ENCODE results near the gene RIPK3.
"Not testable (repeated sequence)": the region's sequence is repeated elsewhere in the genome, so short reads cannot be mapped to it uniquely, and the experiment has no call there.

Gene RIPK3

GRCh38 chr14:24361326-24361725, 21.5 kb upstream of the RIPK3 start:
- no peak overlapping the region for H3K4me3 ChIP-seq (ENCODE audit: low read depth, low read length)
- H3K79me2 ChIP-seq (ENCODE audit: control insufficient read depth, insufficient read depth, low read length, unreplicated experiment) = no peaks in the 10 kb centered on the region
- no peak overlapping the region for H2AFZ ChIP-seq (ENCODE audit: low read length, unreplicated experiment)
- no peak overlapping the region for H3K27ac ChIP-seq (ENCODE audit: low read depth, low read length)
- H3K27me3 ChIP-seq (ENCODE audit: insufficient read depth, low read length) = no peaks in the 10 kb centered on the region
- no peaks in the 10 kb centered on the region for H3K36me3 ChIP-seq (ENCODE audit: insufficient read depth, low read length)
- peaks cover 11% of the 10 kb centered on the region for H3K4me1 ChIP-seq (ENCODE audit: control insufficient read depth, insufficient read depth, low read length, unreplicated experiment)

- no peaks in the 10 kb centered on the region for H3K36me3 ChIP-seq (ENCODE audit: insufficient read depth, low read length)
- no peak overlapping the region for H2AFZ ChIP-seq (ENCODE audit: low read length, unreplicated experiment)
- H3K4me3 ChIP-seq (ENCODE audit: low read depth, low read length) = no peak overlapping the region
- no peak overlapping the region for H3K27ac ChIP-seq (ENCODE audit: low read depth, low read length)
- no peaks in the 10 kb centered on the region for H3K79me2 ChIP-seq (ENCODE audit: control insufficient read depth, insufficient read depth, low read length, unreplicated experiment)
- H3K4me1 ChIP-seq (ENCODE audit: control insufficient read depth, insufficient read depth, low read length, unreplicated experiment) = peaks cover 6% of the 10 kb centered on the region
- no peaks in the 10 kb centered on the region for H3K27me3 ChIP-seq (ENCODE audit: insufficient read depth, low read length)
These were observed 20.5 kb upstream of the RIPK3 start for GRCh38 chr14:24360281-24360680.

GRCh38 chr14:24356208-24356607, 16.4 kb upstream of the RIPK3 start:
- Histone ChIP-seq H3K79me2 (ENCODE audit: control insufficient read depth, insufficient read depth, low read length, unreplicated experiment) (no peaks in the 10 kb centered on the region), H3K36me3 (ENCODE audit: insufficient read depth, low read length) (no peaks in the 10 kb centered on the region), H3K27ac (ENCODE audit: low read depth, low read length) (no peak overlapping the region), H3K4me1 (ENCODE audit: control insufficient read depth, insufficient read depth, low read length, unreplicated experiment) (peaks cover 11% of the 10 kb centered on the region), H3K4me3 (ENCODE audit: low read depth, low read length) (no peak overlapping the region), H2AFZ (ENCODE audit: low read length, unreplicated experiment) (no peak overlapping the region), H3K27me3 (ENCODE audit: insufficient read depth, low read length) (no peaks in the 10 kb centered on the region)

- H2AFZ ChIP-seq (ENCODE audit: low read length, unreplicated experiment) = no peak overlapping the region
- H3K27ac ChIP-seq (ENCODE audit: low read depth, low read length) = no peak overlapping the region
- H3K4me3 ChIP-seq (ENCODE audit: low read depth, low read length) = no peak overlapping the region
- H3K27me3 ChIP-seq (ENCODE audit: insufficient read depth, low read length) = no peaks in the 10 kb centered on the region
- no peaks in the 10 kb centered on the region for H3K79me2 ChIP-seq (ENCODE audit: control insufficient read depth, insufficient read depth, low read length, unreplicated experiment)
- H3K4me1 ChIP-seq (ENCODE audit: control insufficient read depth, insufficient read depth, low read length, unreplicated experiment) = peaks cover 11% of the 10 kb centered on the region
- H3K36me3 ChIP-seq (ENCODE audit: insufficient read depth, low read length) = no peaks in the 10 kb centered on the region
These were observed 15.2 kb upstream of the RIPK3 start for GRCh38 chr14:24355009-24355408.

GRCh38 chr14:24354482-24354825, 14.7 kb upstream of the RIPK3 start:
- Histone ChIP-seq H3K27ac (ENCODE audit: low read depth, low read length) (peak overlapping the region; percentile 51), H3K4me1 (ENCODE audit: control insufficient read depth, insufficient read depth, low read length, unreplicated experiment) (peaks cover 11% of the 10 kb centered on the region)
- not testable (repeated sequence) for H2AFZ ChIP-seq (ENCODE audit: low read length, unreplicated experiment); H3K4me3 ChIP-seq (ENCODE audit: low read depth, low read length); H3K79me2 ChIP-seq (ENCODE audit: control insufficient read depth, insufficient read depth, low read length, unreplicated experiment); H3K27me3 ChIP-seq (ENCODE audit: insufficient read depth, low read length); H3K36me3 ChIP-seq (ENCODE audit: insufficient read depth, low read length)

- Histone ChIP-seq H2AFZ (ENCODE audit: low read length, unreplicated experiment) (no peak overlapping the region), H3K4me3 (ENCODE audit: low read depth, low read length) (no peak overlapping the region), H3K4me1 (ENCODE audit: control insufficient read depth, insufficient read depth, low read length, unreplicated experiment) (peaks cover 11% of the 10 kb centered on the region), H3K36me3 (ENCODE audit: insufficient read depth, low read length) (no peaks in the 10 kb centered on the region), H3K27me3 (ENCODE audit: insufficient read depth, low read length) (no peaks in the 10 kb centered on the region), H3K79me2 (ENCODE audit: control insufficient read depth, insufficient read depth, low read length, unreplicated experiment) (no peaks in the 10 kb centered on the region), H3K27ac (ENCODE audit: low read depth, low read length) (peak overlapping the region; percentile 51)
These were observed 14.0 kb upstream of the RIPK3 start for GRCh38 chr14:24353559-24354481.

- H3K79me2 ChIP-seq (ENCODE audit: control insufficient read depth, insufficient read depth, low read length, unreplicated experiment) = no peaks in the 10 kb centered on the region
- H3K36me3 ChIP-seq (ENCODE audit: insufficient read depth, low read length) = no peaks in the 10 kb centered on the region
- H3K27me3 ChIP-seq (ENCODE audit: insufficient read depth, low read length) = no peaks in the 10 kb centered on the region
- no peak overlapping the region for H3K4me3 ChIP-seq (ENCODE audit: low read depth, low read length)
- H3K4me1 ChIP-seq (ENCODE audit: control insufficient read depth, insufficient read depth, low read length, unreplicated experiment) = peaks cover 11% of the 10 kb centered on the region
- no peak overlapping the region for H2AFZ ChIP-seq (ENCODE audit: low read length, unreplicated experiment)
- no peak overlapping the region for H3K27ac ChIP-seq (ENCODE audit: low read depth, low read length)
These were observed 11.7 kb upstream of the RIPK3 start for GRCh38 chr14:24351517-24351916.

- H3K36me3 ChIP-seq (ENCODE audit: insufficient read depth, low read length) = no peaks in the 10 kb centered on the region
- no peak overlapping the region for H2AFZ ChIP-seq (ENCODE audit: low read length, unreplicated experiment)
- no peaks in the 10 kb centered on the region for H3K79me2 ChIP-seq (ENCODE audit: control insufficient read depth, insufficient read depth, low read length, unreplicated experiment)
- peaks cover 11% of the 10 kb centered on the region for H3K4me1 ChIP-seq (ENCODE audit: control insufficient read depth, insufficient read depth, low read length, unreplicated experiment)
- no peak overlapping the region for H3K4me3 ChIP-seq (ENCODE audit: low read depth, low read length)
- H3K27ac ChIP-seq (ENCODE audit: low read depth, low read length) = no peak overlapping the region
- no peaks in the 10 kb centered on the region for H3K27me3 ChIP-seq (ENCODE audit: insufficient read depth, low read length)
These were observed 10.0 kb upstream of the RIPK3 start for GRCh38 chr14:24349742-24350141.

- Histone ChIP-seq H3K4me1 (ENCODE audit: control insufficient read depth, insufficient read depth, low read length, unreplicated experiment) (peaks cover 6% of the 10 kb centered on the region), H3K27ac (ENCODE audit: low read depth, low read length) (no peak overlapping the region), H3K79me2 (ENCODE audit: control insufficient read depth, insufficient read depth, low read length, unreplicated experiment) (no peaks in the 10 kb centered on the region), H3K36me3 (ENCODE audit: insufficient read depth, low read length) (no peaks in the 10 kb centered on the region), H3K4me3 (ENCODE audit: low read depth, low read length) (no peak overlapping the region), H3K27me3 (ENCODE audit: insufficient read depth, low read length) (no peaks in the 10 kb centered on the region), H2AFZ (ENCODE audit: low read length, unreplicated experiment) (no peak overlapping the region)
These were observed 8.4 kb upstream of the RIPK3 start for GRCh38 chr14:24348186-24348585.

- no peaks in the 10 kb centered on the region for H3K27me3 ChIP-seq (ENCODE audit: insufficient read depth, low read length)
- H3K27ac ChIP-seq (ENCODE audit: low read depth, low read length) = no peak overlapping the region
- H3K4me3 ChIP-seq (ENCODE audit: low read depth, low read length) = no peak overlapping the region
- peaks cover 5% of the 10 kb centered on the region for H3K4me1 ChIP-seq (ENCODE audit: control insufficient read depth, insufficient read depth, low read length, unreplicated experiment)
- no peak overlapping the region for H2AFZ ChIP-seq (ENCODE audit: low read length, unreplicated experiment)
- H3K79me2 ChIP-seq (ENCODE audit: control insufficient read depth, insufficient read depth, low read length, unreplicated experiment) = no peaks in the 10 kb centered on the region
- no peaks in the 10 kb centered on the region for H3K36me3 ChIP-seq (ENCODE audit: insufficient read depth, low read length)
These were observed 7.3 kb upstream of the RIPK3 start for GRCh38 chr14:24347134-24347533.
